ENCODE results near the gene S100A14. TPM values are rescaled to one million over a fixed set of nuclear protein-coding genes. Genes with fewer than 3 reads are reported as not detected.

The S100A14 gene
- total and polyA plus RNA-seq, 2 of the 13 experiments (the other 11 are each of a cell fraction or from before 2014, with no cell fraction given): 1.4 to 7.7 TPM

DNA sequence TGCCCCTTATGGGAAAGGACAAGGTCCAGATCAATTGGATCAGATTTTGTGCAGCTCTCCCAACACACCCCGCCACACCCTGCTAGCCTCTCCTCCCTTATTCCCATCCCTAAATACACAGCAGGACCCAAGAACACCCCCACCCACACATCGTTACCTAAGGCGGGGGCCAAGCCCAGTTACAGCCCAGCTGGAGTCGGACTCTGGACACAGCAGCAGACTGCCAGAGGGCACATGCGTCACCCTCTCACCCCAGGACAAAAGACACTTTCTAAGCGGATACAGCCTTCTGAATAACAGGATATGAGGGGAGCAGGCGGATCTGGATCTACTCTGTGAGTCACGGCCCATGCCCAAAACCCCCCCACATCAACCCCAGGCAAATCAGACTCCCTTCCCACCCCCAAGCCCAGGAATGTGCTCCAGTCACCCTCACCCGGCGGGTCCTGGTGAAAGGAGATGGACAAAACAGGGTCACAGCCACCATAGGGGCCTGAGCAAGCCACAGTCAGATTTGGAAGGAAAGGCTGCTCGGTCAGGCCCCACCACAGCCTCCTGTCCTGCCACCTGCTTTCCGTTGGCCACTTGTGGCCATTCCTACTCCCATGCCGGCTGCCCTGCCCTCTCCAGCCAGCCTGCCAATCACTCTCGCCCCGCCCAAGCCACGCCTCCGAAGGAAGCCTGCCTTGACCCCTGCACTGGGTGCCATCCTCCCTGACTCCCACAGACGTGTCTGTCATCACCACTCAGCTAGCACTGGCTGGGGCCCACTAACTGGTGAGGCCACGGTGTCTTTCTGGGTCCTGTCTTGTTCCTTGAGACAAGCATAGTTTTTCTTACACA lies 7.2 kb downstream of the S100A14 start (continued):
- TF ChIP-seq, protein P1, sequence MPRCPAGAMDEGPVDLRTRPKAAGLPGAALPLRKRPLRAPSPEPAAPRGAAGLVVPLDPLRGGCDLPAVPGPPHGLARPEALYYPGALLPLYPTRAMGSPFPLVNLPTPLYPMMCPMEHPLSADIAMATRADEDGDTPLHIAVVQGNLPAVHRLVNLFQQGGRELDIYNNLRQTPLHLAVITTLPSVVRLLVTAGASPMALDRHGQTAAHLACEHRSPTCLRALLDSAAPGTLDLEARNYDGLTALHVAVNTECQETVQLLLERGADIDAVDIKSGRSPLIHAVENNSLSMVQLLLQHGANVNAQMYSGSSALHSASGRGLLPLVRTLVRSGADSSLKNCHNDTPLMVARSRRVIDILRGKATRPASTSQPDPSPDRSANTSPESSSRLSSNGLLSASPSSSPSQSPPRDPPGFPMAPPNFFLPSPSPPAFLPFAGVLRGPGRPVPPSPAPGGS (CRISPR knock-in tag; IDR thresholded peaks at IDR 0.05): peak; percentile 8; the same call in 1 of the 2 replicates
- TF ChIP-seq, protein P2, sequence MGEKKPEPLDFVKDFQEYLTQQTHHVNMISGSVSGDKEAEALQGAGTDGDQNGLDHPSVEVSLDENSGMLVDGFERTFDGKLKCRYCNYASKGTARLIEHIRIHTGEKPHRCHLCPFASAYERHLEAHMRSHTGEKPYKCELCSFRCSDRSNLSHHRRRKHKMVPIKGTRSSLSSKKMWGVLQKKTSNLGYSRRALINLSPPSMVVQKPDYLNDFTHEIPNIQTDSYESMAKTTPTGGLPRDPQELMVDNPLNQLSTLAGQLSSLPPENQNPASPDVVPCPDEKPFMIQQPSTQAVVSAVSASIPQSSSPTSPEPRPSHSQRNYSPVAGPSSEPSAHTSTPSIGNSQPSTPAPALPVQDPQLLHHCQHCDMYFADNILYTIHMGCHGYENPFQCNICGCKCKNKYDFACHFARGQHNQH (CRISPR knock-in tag; IDR thresholded peaks at IDR 0.05): peak; percentile 44
- TF ChIP-seq, protein P3, sequence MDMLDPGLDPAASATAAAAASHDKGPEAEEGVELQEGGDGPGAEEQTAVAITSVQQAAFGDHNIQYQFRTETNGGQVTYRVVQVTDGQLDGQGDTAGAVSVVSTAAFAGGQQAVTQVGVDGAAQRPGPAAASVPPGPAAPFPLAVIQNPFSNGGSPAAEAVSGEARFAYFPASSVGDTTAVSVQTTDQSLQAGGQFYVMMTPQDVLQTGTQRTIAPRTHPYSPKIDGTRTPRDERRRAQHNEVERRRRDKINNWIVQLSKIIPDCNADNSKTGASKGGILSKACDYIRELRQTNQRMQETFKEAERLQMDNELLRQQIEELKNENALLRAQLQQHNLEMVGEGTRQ (IDR thresholded peaks at IDR 0.05; ENCODE audit: low read depth, low read length): no peak
- TF ChIP-seq, protein P3 (CRISPR knock-in tag; IDR thresholded peaks at IDR 0.05; ENCODE audit: borderline replicate concordance): no peak
- TF ChIP-seq, protein P4, sequence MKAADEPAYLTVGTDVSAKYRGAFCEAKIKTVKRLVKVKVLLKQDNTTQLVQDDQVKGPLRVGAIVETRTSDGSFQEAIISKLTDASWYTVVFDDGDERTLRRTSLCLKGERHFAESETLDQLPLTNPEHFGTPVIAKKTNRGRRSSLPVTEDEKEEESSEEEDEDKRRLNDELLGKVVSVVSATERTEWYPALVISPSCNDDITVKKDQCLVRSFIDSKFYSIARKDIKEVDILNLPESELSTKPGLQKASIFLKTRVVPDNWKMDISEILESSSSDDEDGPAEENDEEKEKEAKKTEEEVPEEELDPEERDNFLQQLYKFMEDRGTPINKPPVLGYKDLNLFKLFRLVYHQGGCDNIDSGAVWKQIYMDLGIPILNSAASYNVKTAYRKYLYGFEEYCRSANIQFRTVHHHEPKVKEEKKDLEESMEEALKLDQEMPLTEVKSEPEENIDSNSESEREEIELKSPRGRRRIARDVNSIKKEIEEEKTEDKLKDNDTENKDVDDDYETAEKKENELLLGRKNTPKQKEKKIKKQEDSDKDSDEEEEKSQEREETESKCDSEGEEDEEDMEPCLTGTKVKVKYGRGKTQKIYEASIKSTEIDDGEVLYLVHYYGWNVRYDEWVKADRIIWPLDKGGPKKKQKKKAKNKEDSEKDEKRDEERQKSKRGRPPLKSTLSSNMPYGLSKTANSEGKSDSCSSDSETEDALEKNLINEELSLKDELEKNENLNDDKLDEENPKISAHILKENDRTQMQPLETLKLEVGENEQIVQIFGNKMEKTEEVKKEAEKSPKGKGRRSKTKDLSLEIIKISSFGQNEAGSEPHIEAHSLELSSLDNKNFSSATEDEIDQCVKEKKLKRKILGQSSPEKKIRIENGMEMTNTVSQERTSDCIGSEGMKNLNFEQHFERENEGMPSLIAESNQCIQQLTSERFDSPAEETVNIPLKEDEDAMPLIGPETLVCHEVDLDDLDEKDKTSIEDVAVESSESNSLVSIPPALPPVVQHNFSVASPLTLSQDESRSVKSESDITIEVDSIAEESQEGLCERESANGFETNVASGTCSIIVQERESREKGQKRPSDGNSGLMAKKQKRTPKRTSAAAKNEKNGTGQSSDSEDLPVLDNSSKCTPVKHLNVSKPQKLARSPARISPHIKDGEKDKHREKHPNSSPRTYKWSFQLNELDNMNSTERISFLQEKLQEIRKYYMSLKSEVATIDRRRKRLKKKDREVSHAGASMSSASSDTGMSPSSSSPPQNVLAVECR (CRISPR knock-in tag; IDR thresholded peaks at IDR 0.05; ENCODE audit: borderline replicate concordance): peak; percentile 57; the same call in 1 of the 2 replicates
- TF ChIP-seq ZKSCAN1 (IDR thresholded peaks at IDR 0.05; ENCODE audit: low read length): no peak
- no peak for TF ChIP-seq XBP1 (CRISPR knock-in tag; IDR thresholded peaks at IDR 0.05)
- no peak for TF ChIP-seq MAFG (CRISPR knock-in tag; IDR thresholded peaks at IDR 0.05)
- peak; percentile 55 for TF ChIP-seq HNRNPLL (IDR thresholded peaks at IDR 0.05; ENCODE audit: low read depth, low read length, poor library complexity, severe bottlenecking)
- no peak for TF ChIP-seq HMG20A (CRISPR knock-in tag; IDR thresholded peaks at IDR 0.05; ENCODE audit: borderline replicate concordance)
- no peak for TF ChIP-seq REL (CRISPR knock-in tag; conservative IDR thresholded peaks at IDR 0.05)
- TF ChIP-seq ZNF549 (CRISPR knock-in tag; IDR thresholded peaks at IDR 0.05): no peak
- TF ChIP-seq HDAC2 (CRISPR knock-in tag; IDR thresholded peaks at IDR 0.05): peak; percentile 28
- TF ChIP-seq, protein P5, sequence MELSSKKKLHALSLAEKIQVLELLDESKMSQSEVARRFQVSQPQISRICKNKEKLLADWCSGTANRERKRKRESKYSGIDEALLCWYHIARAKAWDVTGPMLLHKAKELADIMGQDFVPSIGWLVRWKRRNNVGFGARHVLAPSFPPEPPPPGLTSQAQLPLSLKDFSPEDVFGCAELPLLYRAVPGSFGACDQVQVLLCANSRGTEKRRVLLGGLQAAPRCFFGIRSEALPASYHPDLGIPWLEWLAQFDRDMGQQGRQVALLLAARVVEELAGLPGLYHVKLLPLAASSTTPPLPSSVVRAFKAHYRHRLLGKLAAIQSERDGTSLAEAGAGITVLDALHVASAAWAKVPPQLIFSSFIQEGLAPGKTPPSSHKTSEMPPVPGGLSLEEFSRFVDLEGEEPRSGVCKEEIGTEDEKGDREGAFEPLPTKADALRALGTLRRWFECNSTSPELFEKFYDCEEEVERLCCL (CRISPR knock-in tag; IDR thresholded peaks at IDR 0.05; ENCODE audit: borderline replicate concordance): peak; percentile 50; the same call in 1 of the 2 replicates
- TF ChIP-seq HNRNPK (IDR thresholded peaks at IDR 0.05; ENCODE audit: low read depth, low read length, poor library complexity, severe bottlenecking): no peak
- no peak for TF ChIP-seq HNRNPUL1 (IDR thresholded peaks at IDR 0.05; ENCODE audit: low read depth, low read length)

Measured in HepG2 (cell line).